ENCODE data around the gene CELSR1. TPM values are rescaled to one million over a fixed set of nuclear protein-coding genes. Genes with fewer than 3 reads are reported as not detected.

CELSR1 gene
- total RNA-seq, 1 donor from 2014 or later = 8.9 TPM

DNA sequence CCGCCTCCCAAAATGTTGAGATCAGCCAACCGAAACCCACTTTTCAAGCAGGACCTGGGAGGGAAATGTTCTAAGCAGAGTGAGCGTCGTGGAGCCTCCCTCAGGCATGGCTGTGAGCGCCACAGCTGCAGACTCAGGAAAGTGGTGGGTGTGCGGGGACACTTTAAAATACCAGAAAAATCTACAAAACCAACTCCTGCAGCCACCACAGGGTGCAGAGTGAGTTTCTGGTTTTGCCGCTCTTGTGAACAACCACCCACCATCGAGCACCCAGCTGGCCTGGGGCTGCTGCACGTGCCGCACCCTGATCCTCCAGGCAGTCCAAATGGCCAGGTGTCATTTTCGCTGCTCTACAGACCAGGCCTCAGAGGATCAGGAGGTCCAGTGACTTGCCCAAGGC, 46.9 kb downstream of the CELSR1 start:
- Histone ChIP-seq H3K4me3 (no peak overlapping the region), H3K9me3 (replicated peaks) (no peaks in the 10 kb centered on the region), H3K4me1 (peaks cover 5% of the 10 kb centered on the region), H3K27ac (replicated peaks) (no peak overlapping the region), H3K36me3 (no peaks in the 10 kb centered on the region), H3K27me3 (ENCODE audit: low read depth) (no peaks in the 10 kb centered on the region)
- TF ChIP-seq, protein P1, sequence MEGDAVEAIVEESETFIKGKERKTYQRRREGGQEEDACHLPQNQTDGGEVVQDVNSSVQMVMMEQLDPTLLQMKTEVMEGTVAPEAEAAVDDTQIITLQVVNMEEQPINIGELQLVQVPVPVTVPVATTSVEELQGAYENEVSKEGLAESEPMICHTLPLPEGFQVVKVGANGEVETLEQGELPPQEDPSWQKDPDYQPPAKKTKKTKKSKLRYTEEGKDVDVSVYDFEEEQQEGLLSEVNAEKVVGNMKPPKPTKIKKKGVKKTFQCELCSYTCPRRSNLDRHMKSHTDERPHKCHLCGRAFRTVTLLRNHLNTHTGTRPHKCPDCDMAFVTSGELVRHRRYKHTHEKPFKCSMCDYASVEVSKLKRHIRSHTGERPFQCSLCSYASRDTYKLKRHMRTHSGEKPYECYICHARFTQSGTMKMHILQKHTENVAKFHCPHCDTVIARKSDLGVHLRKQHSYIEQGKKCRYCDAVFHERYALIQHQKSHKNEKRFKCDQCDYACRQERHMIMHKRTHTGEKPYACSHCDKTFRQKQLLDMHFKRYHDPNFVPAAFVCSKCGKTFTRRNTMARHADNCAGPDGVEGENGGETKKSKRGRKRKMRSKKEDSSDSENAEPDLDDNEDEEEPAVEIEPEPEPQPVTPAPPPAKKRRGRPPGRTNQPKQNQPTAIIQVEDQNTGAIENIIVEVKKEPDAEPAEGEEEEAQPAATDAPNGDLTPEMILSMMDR (IDR thresholded peaks at IDR 0.05; ENCODE audit: borderline replicate concordance) = no peak
- intact Hi-C loops (cut with micrococcal nuclease) = no loop called here
- no peak for DNase-seq

DNA sequence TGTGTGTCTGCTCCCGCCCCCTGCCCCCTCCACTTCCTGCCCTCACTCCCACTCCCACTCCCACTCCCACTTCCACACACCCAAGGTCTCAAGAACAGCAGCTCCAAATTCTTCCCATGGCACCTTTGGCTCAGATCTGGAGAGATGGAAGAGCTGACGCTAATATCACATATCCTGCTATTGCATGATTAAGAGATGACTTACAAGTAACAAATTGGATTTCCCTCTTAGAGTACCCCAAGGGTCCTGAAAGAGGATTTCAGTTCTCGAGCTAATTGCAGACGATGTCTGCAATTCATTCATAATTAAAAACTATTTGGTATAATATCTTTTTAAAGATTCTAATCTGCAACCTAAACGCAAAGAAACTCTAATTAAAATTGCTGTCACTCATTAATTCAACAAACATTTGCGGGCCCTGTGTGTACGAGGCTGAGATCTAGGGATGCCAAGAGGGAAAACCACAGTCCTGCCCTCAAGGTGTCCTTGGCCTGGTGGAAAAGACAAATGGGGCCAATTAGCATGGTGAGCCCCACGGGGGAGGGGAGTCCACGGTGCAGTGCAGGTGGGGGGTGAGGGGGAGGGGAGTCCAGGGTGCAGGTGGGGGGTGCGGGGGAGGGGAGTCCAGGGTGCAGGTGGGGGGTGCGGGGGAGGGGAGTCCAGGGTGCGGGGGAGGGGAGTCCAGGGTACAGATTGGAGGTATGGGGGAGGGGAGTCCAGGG, 50.3 kb downstream of the CELSR1 start:
- no peaks in the 10 kb centered on the region for H3K27me3 ChIP-seq (ENCODE audit: low read depth)
- DNase-seq = no peak
- no peak overlapping the region for H3K27ac ChIP-seq (replicated peaks)
- peaks cover 13% of the 10 kb centered on the region for H3K4me1 ChIP-seq
- TF ChIP-seq, protein P1 (IDR thresholded peaks at IDR 0.05; ENCODE audit: borderline replicate concordance) = no peak
- H3K36me3 ChIP-seq = no peaks in the 10 kb centered on the region
- intact Hi-C loops (cut with micrococcal nuclease) = no loop called here
- peaks cover 5% of the 10 kb centered on the region for H3K9me3 ChIP-seq (replicated peaks)
- H3K4me3 ChIP-seq = no peak overlapping the region

DNA sequence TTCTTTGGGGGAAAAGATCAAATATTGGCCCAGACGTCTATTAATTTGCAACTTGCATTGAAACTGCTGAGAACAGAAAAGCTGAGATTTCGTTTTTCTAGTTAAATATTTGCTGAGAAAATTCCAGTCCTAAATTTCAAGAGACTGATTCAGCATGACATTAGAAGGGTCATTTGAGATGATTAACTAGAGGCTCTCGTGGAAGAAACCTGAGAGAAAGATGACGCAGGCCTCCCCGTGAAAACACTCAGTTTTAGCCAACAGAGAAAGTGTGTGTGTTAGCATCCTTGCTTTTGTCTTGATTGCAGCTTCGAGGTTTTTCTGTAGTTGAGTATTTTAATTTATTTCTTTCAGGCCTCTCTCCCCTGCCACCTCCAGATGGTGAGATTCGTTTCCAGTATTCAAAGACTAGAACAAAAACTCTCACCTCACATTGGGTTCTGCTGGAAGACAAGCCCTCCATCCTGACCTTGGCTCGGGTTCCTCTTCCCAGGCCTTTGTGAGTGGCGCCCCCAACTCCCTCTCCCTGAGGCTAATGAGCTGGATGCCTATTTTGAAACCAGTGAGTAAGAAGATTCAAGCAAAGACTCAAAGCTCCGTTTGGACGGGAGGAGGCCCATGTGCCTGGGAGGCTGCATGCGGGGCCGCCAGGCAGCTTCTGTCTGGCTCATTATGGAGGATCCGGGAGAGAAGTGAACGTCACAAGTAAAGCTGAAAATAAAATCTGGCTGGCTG, 52.4 kb downstream of the CELSR1 start:
- no peak for DNase-seq
- no peak overlapping the region for H3K4me3 ChIP-seq
- intact Hi-C loops (cut with micrococcal nuclease) = no loop called here
- no peaks in the 10 kb centered on the region for H3K27me3 ChIP-seq (ENCODE audit: low read depth)
- H3K9me3 ChIP-seq (replicated peaks) = peaks cover 5% of the 10 kb centered on the region
- no peak overlapping the region for H3K27ac ChIP-seq (replicated peaks)
- TF ChIP-seq, protein P1 (IDR thresholded peaks at IDR 0.05; ENCODE audit: borderline replicate concordance) = no peak
- no peaks in the 10 kb centered on the region for H3K36me3 ChIP-seq
- H3K4me1 ChIP-seq = peaks cover 13% of the 10 kb centered on the region

DNA sequence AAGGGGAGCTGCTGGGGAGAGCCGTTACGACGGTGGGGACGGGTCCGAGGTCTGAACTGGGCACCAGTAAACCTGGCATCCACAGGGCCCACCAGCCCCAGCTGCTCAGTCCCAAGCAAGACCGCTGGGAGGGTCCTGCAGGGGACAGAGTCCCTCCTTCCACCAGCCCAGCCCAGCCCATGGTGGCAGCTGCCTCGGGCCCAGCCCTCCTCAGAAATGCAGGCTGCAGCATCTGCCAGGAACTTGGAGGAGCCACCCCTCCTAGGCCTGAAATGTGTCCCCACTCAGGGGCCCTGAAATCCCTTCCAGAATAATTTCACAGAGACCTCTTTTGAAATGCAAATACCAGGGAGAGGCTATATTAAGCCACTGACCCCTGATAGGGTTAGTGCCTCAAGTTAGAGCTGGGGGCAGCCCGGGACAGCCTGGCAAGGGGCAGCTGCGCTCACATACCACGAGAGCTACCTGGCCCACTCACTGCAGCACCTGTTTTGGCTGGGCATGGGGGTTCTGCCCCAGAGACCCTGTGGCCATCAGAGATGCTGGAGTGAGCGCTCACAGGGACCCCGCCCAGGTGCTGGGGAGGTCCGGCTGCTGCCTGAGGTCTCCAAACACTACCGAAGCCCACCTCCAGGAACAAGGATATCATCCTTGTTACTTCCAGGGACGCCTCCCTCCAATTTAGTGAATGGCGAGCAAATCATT, 53.1 kb downstream of the CELSR1 start:
- intact Hi-C loops (cut with micrococcal nuclease) = no loop called here
- no peaks in the 10 kb centered on the region for H3K36me3 ChIP-seq
- H3K27ac ChIP-seq (replicated peaks) = no peak overlapping the region
- peaks cover 5% of the 10 kb centered on the region for H3K9me3 ChIP-seq (replicated peaks)
- TF ChIP-seq, protein P1 (IDR thresholded peaks at IDR 0.05; ENCODE audit: borderline replicate concordance) = no peak
- H3K4me1 ChIP-seq = peaks cover 13% of the 10 kb centered on the region
- no peak for DNase-seq
- no peaks in the 10 kb centered on the region for H3K27me3 ChIP-seq (ENCODE audit: low read depth)
- no peak overlapping the region for H3K4me3 ChIP-seq

DNA sequence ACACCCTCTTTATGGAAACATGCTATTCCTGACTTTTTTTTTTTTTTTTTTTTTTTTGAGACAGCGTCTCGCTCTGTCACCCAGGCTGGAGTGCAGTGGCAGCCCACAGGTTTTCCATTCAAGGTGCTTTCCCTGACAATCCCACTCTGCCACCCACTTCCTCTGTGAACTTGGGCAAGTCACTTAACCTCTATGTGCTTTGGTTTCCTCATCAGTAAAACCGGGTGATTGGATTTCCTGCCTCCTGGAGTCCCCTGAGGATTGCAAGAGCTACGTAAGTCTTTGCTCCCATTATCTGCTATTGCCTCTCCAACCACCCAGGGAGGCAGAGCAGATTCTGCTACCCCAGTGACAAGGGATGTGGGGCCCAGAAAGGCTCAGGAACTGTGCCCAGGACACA, 54.1 kb downstream of the CELSR1 start:
- intact Hi-C loops (cut with micrococcal nuclease) = no loop called here
- Histone ChIP-seq H3K4me1 (peaks cover 12% of the 10 kb centered on the region), H3K4me3 (no peak overlapping the region), H3K27me3 (ENCODE audit: low read depth) (no peaks in the 10 kb centered on the region), H3K9me3 (replicated peaks) (peaks cover 5% of the 10 kb centered on the region), H3K36me3 (no peaks in the 10 kb centered on the region), H3K27ac (replicated peaks) (no peak overlapping the region)
- TF ChIP-seq, protein P1 (IDR thresholded peaks at IDR 0.05; ENCODE audit: borderline replicate concordance) = no peak
- DNase-seq = no peak
